WTC11 (cell line): Measurements from ENCODE around the gene CFAP74.

Experiments
- CTCF ChIP-seq: fragments of 200-600 bp; IDR thresholded peaks from 2 replicates; pipeline ENCODE4 v1.8.0; 2022; ENCODE audit warnings: antibody characterized with exemption
- MLX ChIP-seq: sonication (generic); formaldehyde crosslinking; IDR thresholded peaks from 2 replicates; pipeline ENCODE4 v1.8.1; 2023; ENCODE audit warnings: mild to moderate bottlenecking, missing genetic modification reagents, moderate library complexity
- NR1H2 ChIP-seq: sonication (generic); formaldehyde crosslinking; IDR thresholded peaks from 2 replicates; pipeline ENCODE4 v1.9.0; 2021; ENCODE audit warnings: mild to moderate bottlenecking, moderate library complexity, missing genetic modification reagents
- ZNF423 ChIP-seq: fragments of 250-450 bp; sonication (Bioruptor Pico); IDR thresholded peaks from 2 replicates; pipeline ENCODE4 v2.1.2; 2022; ENCODE audit warnings: mild to moderate bottlenecking, moderate library complexity

DNA sequence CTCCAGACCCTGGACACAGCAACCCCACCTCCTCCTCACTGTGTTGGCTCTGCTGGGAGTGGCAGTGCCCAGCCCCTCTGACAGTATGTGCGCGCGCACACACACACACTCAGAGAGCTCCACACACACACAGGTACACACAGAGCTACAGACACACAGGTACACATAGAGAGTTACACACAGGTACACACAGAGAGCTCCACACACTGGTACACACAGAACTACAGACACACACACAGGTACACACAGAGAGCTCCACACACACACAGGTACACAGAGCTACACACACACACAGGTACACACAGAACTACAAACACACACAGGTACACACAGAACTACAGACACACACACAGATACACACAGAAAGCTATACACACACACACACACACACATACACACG, 40.3 kb upstream of the CFAP74 start:
- TF ChIP-seq CTCF (no peak), ZNF423 (CRISPR knock-in tag) (no peak), MLX (CRISPR knock-in tag) (no peak), NR1H2 (CRISPR knock-in tag) (no peak)
